ENCODE data around the gene GCN1.

DNA sequence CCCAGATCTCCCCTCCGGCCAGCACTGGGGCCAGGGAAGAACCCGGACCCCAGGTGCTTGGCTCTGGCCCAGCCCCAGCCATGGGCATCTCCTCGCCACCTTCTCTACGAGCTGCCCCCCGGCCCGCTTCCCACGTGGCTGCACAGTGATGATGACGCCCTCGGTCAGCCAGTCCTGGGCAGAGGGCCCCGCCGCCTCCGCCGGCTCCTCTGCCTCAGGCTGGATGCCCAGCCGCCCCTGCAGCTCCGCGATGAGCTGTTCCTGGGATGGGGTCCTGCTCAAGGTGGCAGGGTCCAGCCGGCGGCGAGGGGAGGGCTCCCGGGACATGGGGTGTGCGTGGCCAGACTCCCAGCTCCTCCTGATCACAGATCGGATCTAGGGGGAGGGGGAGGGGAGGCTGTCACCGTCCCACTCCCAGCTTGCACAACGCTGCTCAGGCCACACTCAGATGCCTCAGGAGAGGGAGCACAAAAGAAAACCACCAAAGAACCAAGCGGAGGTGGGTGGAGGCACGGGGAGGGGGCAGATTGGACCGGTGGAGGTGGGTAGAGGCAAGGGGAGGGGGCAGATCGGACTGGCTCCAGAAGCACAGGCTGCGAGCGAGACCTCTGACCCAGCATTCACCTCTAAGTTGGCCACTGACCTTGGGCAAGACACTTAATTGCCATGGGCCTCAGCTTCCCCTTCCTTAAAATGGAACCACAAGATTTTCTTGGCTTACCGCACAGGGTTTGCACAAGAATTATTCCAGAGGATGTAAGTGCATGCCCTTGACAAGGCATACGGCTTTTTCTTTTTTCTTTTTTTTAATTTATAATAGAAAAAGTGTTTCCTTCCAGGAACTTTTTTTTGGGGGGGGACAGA, 22.5 kb upstream of the GCN1 start:
- TF ChIP-seq, protein P1, sequence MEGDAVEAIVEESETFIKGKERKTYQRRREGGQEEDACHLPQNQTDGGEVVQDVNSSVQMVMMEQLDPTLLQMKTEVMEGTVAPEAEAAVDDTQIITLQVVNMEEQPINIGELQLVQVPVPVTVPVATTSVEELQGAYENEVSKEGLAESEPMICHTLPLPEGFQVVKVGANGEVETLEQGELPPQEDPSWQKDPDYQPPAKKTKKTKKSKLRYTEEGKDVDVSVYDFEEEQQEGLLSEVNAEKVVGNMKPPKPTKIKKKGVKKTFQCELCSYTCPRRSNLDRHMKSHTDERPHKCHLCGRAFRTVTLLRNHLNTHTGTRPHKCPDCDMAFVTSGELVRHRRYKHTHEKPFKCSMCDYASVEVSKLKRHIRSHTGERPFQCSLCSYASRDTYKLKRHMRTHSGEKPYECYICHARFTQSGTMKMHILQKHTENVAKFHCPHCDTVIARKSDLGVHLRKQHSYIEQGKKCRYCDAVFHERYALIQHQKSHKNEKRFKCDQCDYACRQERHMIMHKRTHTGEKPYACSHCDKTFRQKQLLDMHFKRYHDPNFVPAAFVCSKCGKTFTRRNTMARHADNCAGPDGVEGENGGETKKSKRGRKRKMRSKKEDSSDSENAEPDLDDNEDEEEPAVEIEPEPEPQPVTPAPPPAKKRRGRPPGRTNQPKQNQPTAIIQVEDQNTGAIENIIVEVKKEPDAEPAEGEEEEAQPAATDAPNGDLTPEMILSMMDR (conservative IDR thresholded peaks at IDR 0.05): no peak
- no peak for TF ChIP-seq ZFX (IDR thresholded peaks at IDR 0.05)

Data from C4-2B (cell line).